ENCODE results near the gene MPDU1. TPM values are rescaled to one million over a fixed set of nuclear protein-coding genes. Genes with fewer than 3 reads are reported as not detected.

The MPDU1 gene
- total and polyA plus RNA-seq, 2 of the 13 experiments (the other 11 are each of a cell fraction or from before 2014, with no cell fraction given): 112 to 167 TPM

DNA sequence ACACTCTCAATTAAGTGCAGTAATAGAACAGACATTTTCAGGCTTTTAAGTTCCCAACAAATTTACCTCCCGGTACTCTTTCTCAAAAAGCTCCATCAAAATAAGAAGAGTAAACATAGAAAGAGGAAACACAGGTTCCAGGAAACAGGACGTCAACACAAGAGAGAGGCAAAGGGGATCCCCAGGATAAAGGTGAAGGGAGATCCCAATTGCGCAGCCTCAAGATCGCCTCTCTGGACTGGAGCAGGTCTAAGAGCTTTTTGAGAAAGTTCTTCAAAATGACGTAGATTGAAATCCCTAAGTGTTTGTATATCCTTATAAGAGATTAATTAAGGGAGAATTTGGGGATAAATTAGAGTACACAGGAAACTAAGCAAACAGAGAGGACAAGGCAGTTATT lies 35.0 kb downstream of the MPDU1 start:
- peak overlapping the region; percentile 36; the same call in 1 of the 2 replicates for H3K4me2 ChIP-seq (ENCODE audit: low read depth, low read length)
- no peak overlapping the region for H3K27ac ChIP-seq (ENCODE audit: extremely low read length, insufficient read depth, low read length)
- no peak overlapping the region for H2AFZ ChIP-seq (ENCODE audit: low read length)
- ATAC-seq: no peak
- TF ChIP-seq NR2C2 (CRISPR knock-in tag; IDR thresholded peaks at IDR 0.05; ENCODE audit: borderline replicate concordance): no peak
- 0 out of 2 replicates have a peak, but pooled peaks have one; percentile 21 for TF ChIP-seq RARA (CRISPR knock-in tag; IDR thresholded peaks at IDR 0.05)
- TF ChIP-seq CREB1 (IDR thresholded peaks at IDR 0.05): no peak
- TF ChIP-seq CREB1 (CRISPR knock-in tag; IDR thresholded peaks at IDR 0.05): no peak
- peak; percentile 44; the same call in 1 of the 2 replicates for TF ChIP-seq BCL6 (CRISPR knock-in tag; IDR thresholded peaks at IDR 0.05)
- ChIA-PET POLR2A (interaction anchor here (0.6 to 3.5 kb wide), 5 partner anchors 8 to 69 kb away, joined by 3 to 25 read pairs (median 3); partner anchors contain the start of genes ATP1B2, SAT2, SHBG and TP53), CTCF (ENCODE audit: low intra/inter-chr PET ratio, low total read pairs) (no interaction called here)
- in situ Hi-C loops (cut with HindIII; ENCODE audit: extremely low pct_ligation_motif_present, low pct_unique_long_range_greater_than_20kb) (no loop called here), intact Hi-C loops (cut with micrococcal nuclease; ENCODE audit: unreplicated experiment) (no loop called here)
- no peaks in the 10 kb centered on the region for H3K9me3 ChIP-seq (ENCODE audit: low read length)
- DNase-seq (ENCODE audit: low spot score): no peak
- 36% methylated on average over 5 of the region's 5 CpGs for WGBS (ENCODE audit: low lambda C conversion rate)
- no peaks in the 10 kb centered on the region for H3K36me3 ChIP-seq (replicated peaks in 1 of 2; ENCODE audit: control insufficient read depth in 1 of 2, insufficient read depth in 2 of 2, low read length in 2 of 2)
- H3K27me3 ChIP-seq (ENCODE audit: control insufficient read depth in 1 of 2, insufficient read depth in 2 of 2, low read length in 2 of 2): no peaks in the 10 kb centered on the region
- no peak overlapping the region for H3K9ac ChIP-seq (ENCODE audit: insufficient read depth, low read depth, low read length)
- H4K20me1 ChIP-seq (ENCODE audit: insufficient read depth, low read length): no peaks in the 10 kb centered on the region
- BruUV-seq (replicated peaks): no TSS peak
- peaks cover 6% of the 10 kb centered on the region for H3K79me2 ChIP-seq (ENCODE audit: insufficient read depth, low read length)
- H3K4me1 ChIP-seq (ENCODE audit: insufficient read depth, low read length): peaks cover 29% of the 10 kb centered on the region
- H3K4me3 ChIP-seq (replicated peaks in 1 of 3; ENCODE audit: insufficient read depth in 1 of 3, low read depth in 2 of 3, low read length in 3 of 3): no peak overlapping the region
- FAIRE-seq: no peak

- FAIRE-seq (no peak), DNase-seq (ENCODE audit: low spot score) (no peak), ATAC-seq (no peak)
- Histone ChIP-seq H3K27me3 (ENCODE audit: control insufficient read depth in 1 of 2, insufficient read depth in 2 of 2, low read length in 2 of 2) (no peaks in the 10 kb centered on the region), H3K9me3 (ENCODE audit: low read length) (no peaks in the 10 kb centered on the region), H3K4me1 (ENCODE audit: insufficient read depth, low read length) (peaks cover 39% of the 10 kb centered on the region), H3K79me2 (ENCODE audit: insufficient read depth, low read length) (no peaks in the 10 kb centered on the region), H2AFZ (ENCODE audit: low read length) (no peak overlapping the region), H3K9ac (ENCODE audit: insufficient read depth, low read depth, low read length) (no peak overlapping the region), H3K27ac (ENCODE audit: extremely low read length, insufficient read depth, low read length) (no peak overlapping the region), H3K4me3 (replicated peaks in 1 of 3; ENCODE audit: insufficient read depth in 1 of 3, low read depth in 2 of 3, low read length in 3 of 3) (no peak overlapping the region), H4K20me1 (ENCODE audit: insufficient read depth, low read length) (no peaks in the 10 kb centered on the region), H3K4me2 (ENCODE audit: low read depth, low read length) (no peak overlapping the region), H3K36me3 (replicated peaks in 1 of 2; ENCODE audit: control insufficient read depth in 1 of 2, insufficient read depth in 2 of 2, low read length in 2 of 2) (no peaks in the 10 kb centered on the region)
- POLR2A ChIA-PET: interaction anchor here (0.6 kb wide), 1 partner anchor 8 kb away, joined by 3 read pairs; no protein-coding TSS in a partner anchor
- 88% methylated on average over 8 of the region's 8 CpGs for WGBS (ENCODE audit: low lambda C conversion rate)
- BruUV-seq (replicated peaks): no TSS peak
- in situ Hi-C loops (cut with HindIII; ENCODE audit: extremely low pct_ligation_motif_present, low pct_unique_long_range_greater_than_20kb) (no loop called here), intact Hi-C loops (cut with micrococcal nuclease; ENCODE audit: unreplicated experiment) (no loop called here)
- CTCF ChIA-PET (ENCODE audit: low intra/inter-chr PET ratio, low total read pairs): no interaction called here
- no peak for TF ChIP-seq FOXO1 (CRISPR knock-in tag; IDR thresholded peaks at IDR 0.05)
- TF ChIP-seq ZNF562 (CRISPR knock-in tag; IDR thresholded peaks at IDR 0.05; ENCODE audit: borderline replicate concordance): no peak
- TF ChIP-seq SIN3A (IDR thresholded peaks at IDR 0.05; ENCODE audit: borderline replicate concordance, low read depth, low read length): no peak
- TF ChIP-seq ZBTB43 (CRISPR knock-in tag; conservative IDR thresholded peaks at IDR 0.05): no peak
- peak; percentile 45; the same call in 1 of the 2 replicates for TF ChIP-seq ZNF121 (CRISPR knock-in tag; IDR thresholded peaks at IDR 0.05)
- no peak for TF ChIP-seq JDP2 (CRISPR knock-in tag; IDR thresholded peaks at IDR 0.05; ENCODE audit: borderline replicate concordance)
These were observed 37.2 kb downstream of the MPDU1 start for GRCh38 chr17:7620835-7621234.

Measured in HepG2 (cell line).